ENCODE results near the gene ACOXL. TPM values are rescaled to one million over a fixed set of nuclear protein-coding genes. Genes with fewer than 3 reads are reported as not detected.

Gene ACOXL
- total and polyA plus RNA-seq, 12 donors, result 0.05 to 0.19 (median 0.12) TPM; not detected in 8

DNA sequence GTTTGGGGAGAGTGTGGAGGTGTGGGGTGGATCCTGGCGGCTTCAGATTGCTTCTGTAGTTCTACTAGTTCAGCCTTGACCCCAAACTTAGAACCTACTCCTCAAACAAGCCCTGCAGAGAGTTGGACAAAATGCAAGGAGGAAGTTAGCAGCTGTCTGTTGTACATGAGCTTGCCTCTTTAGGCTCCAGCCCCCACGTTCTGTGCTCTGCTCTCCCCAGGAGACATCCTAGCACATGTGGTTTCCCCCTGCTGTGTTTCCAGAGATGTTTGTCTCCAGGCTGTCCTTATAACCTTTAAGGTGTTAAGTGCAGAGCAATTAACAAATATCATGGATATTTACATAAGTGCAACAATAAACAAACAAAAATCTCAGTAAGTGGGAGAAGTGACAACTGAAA is 111.1 kb downstream of the ACOXL start:
- H3K9me3 ChIP-seq (replicated peaks in 1 of 3), result no peaks in the 10 kb centered on the region
- DNase-seq, result no peak
- H3K36me3 ChIP-seq (replicated peaks in 1 of 2), result no peaks in the 10 kb centered on the region
- no peaks in the 10 kb centered on the region for H3K27me3 ChIP-seq
- H3K4me3 ChIP-seq, result no peak overlapping the region
- intact Hi-C loops (cut with DNase I), result no loop called here
- no peaks in the 10 kb centered on the region for H3K4me1 ChIP-seq (replicated peaks in 1 of 2)
- 38 to 60% (median 50%) methylated on average over 1 to 2 of the region's 2 CpGs for WGBS, 4 donors
- no peak for TF ChIP-seq POLR2A (IDR thresholded peaks at IDR 0.05)
- TF ChIP-seq, protein P1, sequence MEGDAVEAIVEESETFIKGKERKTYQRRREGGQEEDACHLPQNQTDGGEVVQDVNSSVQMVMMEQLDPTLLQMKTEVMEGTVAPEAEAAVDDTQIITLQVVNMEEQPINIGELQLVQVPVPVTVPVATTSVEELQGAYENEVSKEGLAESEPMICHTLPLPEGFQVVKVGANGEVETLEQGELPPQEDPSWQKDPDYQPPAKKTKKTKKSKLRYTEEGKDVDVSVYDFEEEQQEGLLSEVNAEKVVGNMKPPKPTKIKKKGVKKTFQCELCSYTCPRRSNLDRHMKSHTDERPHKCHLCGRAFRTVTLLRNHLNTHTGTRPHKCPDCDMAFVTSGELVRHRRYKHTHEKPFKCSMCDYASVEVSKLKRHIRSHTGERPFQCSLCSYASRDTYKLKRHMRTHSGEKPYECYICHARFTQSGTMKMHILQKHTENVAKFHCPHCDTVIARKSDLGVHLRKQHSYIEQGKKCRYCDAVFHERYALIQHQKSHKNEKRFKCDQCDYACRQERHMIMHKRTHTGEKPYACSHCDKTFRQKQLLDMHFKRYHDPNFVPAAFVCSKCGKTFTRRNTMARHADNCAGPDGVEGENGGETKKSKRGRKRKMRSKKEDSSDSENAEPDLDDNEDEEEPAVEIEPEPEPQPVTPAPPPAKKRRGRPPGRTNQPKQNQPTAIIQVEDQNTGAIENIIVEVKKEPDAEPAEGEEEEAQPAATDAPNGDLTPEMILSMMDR (IDR thresholded peaks at IDR 0.05), result no peak
- no peak overlapping the region for H3K27ac ChIP-seq

DNA sequence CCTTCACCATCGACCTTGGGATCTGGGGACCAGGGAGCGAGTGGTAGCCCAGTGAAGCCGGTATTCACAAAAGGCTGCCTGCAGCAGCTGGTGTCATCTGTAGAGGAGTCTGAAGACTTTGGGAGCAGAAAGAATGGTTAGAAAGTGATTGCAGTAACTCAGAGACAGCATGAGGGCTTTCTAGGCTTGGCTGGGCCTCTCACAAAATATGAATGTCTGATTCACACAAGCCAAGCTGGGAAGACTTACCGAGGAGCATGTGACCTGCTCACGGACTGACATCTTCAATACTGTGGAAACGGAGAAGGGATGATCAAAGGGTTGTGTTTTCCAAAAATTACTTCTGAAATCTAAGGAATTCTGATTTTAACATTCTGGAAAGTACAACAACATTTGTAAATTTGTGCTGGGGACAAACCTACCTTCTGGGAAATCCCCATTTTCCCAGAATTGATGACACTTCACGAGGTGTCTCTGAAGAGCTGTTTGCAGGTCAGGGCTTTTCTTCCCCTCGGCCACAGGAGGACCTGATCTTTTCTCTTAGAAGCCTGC is 111.7 kb downstream of the ACOXL start:
- Histone ChIP-seq H3K9me3 (replicated peaks in 1 of 3) (no peaks in the 10 kb centered on the region), H3K36me3 (replicated peaks in 1 of 2) (no peaks in the 10 kb centered on the region), H3K27me3 (no peaks in the 10 kb centered on the region), H3K4me1 (replicated peaks in 1 of 2) (no peaks in the 10 kb centered on the region), H3K27ac (no peak overlapping the region), H3K4me3 (no peak overlapping the region)
- no peak for DNase-seq
- TF ChIP-seq, protein P1 (IDR thresholded peaks at IDR 0.05), result no peak
- no peak for TF ChIP-seq POLR2A (IDR thresholded peaks at IDR 0.05)
- 59 to 76% (median 71%) methylated on average over 8 of the region's 8 CpGs for WGBS, 4 donors
- intact Hi-C loops (cut with DNase I), result no loop called here

DNA sequence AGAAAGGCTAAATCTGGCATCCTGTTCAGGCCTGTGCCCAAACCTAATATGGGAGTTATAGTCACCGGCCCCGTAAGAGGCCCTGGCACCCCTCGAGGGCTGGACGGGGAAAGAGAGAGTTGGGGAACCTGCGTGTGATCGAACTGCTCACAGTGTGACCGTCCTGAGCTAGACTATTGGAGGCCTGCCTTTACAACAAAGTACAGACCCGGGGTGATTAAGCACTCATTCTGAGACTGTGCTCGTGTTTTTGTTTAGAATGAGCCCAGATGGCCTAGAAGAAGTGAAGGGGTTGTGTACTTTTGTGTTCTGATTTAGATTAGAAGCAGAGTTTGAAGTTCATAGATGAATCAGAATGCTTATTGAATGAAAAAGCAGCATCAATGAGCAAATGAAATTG is 115.3 kb downstream of the ACOXL start:
- intact Hi-C loops (cut with DNase I), result no loop called here
- Histone ChIP-seq H3K4me3 (no peak overlapping the region), H3K27ac (no peak overlapping the region), H3K9me3 (replicated peaks in 1 of 3) (no peaks in the 10 kb centered on the region), H3K36me3 (replicated peaks in 1 of 2) (no peaks in the 10 kb centered on the region), H3K4me1 (replicated peaks in 1 of 2) (no peaks in the 10 kb centered on the region), H3K27me3 (no peaks in the 10 kb centered on the region)
- no peak for TF ChIP-seq POLR2A (IDR thresholded peaks at IDR 0.05)
- TF ChIP-seq, protein P1 (IDR thresholded peaks at IDR 0.05), result no peak
- WGBS, 4 donors, result 88 to 94% (median 90%) methylated on average over 9 of the region's 9 CpGs
- no peak for DNase-seq

DNA sequence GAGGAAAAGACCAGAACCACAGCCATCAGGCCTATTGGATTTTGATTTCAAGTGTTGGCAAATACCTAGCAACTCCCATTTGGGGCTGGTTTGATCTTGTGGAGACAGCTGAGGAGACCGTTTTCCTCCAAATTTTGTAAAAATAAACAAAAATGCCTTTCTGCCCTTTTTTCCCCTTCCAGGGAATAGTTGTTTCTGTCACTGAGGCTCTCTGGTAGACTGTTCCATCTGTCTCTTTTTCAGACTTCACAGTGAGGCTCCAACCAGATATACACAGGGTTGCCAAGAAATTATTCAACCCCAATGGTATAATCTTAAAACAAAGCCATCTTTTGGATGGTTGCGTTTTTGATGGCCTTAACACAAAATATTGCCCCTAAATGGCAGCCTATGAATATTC is 115.7 kb downstream of the ACOXL start:
- intact Hi-C loops (cut with DNase I), result no loop called here
- Histone ChIP-seq H3K4me3 (no peak overlapping the region), H3K27me3 (no peaks in the 10 kb centered on the region), H3K36me3 (replicated peaks in 1 of 2) (no peaks in the 10 kb centered on the region), H3K4me1 (replicated peaks in 1 of 2) (no peaks in the 10 kb centered on the region), H3K27ac (no peak overlapping the region), H3K9me3 (replicated peaks in 1 of 3) (no peaks in the 10 kb centered on the region)
- DNase-seq, result no peak
- WGBS, 4 donors, result 74 to 92% (median 85%) methylated on average over 2 of the region's 2 CpGs
- TF ChIP-seq, protein P1 (IDR thresholded peaks at IDR 0.05), result no peak
- TF ChIP-seq POLR2A (IDR thresholded peaks at IDR 0.05), result no peak
